Measurements from ENCODE around the gene PKD2L2.
"Not testable (repeated sequence)": the region's sequence is repeated elsewhere in the genome, so short reads cannot be mapped to it uniquely, and the experiment has no call there.

The PKD2L2 gene

DNA sequence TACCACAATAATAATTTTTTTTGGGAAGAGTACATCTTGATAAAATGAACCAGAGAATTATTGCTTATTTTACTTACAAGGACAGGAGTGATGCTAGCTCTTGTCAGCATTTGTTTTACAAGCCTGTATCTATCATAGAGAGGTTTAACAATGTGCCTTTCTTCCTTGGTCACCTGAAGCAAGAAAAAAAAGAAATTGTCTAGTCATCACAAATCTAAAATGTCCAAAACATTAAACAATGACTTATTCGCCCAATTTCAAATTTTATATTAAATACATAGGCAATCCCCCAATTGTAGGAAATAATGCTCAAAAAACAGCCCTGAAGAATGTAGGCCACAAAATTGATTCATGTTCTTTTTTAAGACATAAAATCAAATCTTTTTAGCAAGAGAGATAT, 56.6 kb downstream of the PKD2L2 start:
- Mint-ChIP-seq H3K27ac (no peak overlapping the region), H3K9me3 (no peaks in the 10 kb centered on the region), H3K27me3 (ENCODE audit: low read depth) (no peaks in the 10 kb centered on the region), H3K36me3 (ENCODE audit: low read depth) (peaks cover 87% of the 10 kb centered on the region), H3K4me3 (no peak overlapping the region), H3K4me1 (peaks cover 4% of the 10 kb centered on the region)
- TF ChIP-seq, protein P1, sequence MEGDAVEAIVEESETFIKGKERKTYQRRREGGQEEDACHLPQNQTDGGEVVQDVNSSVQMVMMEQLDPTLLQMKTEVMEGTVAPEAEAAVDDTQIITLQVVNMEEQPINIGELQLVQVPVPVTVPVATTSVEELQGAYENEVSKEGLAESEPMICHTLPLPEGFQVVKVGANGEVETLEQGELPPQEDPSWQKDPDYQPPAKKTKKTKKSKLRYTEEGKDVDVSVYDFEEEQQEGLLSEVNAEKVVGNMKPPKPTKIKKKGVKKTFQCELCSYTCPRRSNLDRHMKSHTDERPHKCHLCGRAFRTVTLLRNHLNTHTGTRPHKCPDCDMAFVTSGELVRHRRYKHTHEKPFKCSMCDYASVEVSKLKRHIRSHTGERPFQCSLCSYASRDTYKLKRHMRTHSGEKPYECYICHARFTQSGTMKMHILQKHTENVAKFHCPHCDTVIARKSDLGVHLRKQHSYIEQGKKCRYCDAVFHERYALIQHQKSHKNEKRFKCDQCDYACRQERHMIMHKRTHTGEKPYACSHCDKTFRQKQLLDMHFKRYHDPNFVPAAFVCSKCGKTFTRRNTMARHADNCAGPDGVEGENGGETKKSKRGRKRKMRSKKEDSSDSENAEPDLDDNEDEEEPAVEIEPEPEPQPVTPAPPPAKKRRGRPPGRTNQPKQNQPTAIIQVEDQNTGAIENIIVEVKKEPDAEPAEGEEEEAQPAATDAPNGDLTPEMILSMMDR (IDR thresholded peaks at IDR 0.05; ENCODE audit: unreplicated experiment in 3 of 3): no peak

DNA sequence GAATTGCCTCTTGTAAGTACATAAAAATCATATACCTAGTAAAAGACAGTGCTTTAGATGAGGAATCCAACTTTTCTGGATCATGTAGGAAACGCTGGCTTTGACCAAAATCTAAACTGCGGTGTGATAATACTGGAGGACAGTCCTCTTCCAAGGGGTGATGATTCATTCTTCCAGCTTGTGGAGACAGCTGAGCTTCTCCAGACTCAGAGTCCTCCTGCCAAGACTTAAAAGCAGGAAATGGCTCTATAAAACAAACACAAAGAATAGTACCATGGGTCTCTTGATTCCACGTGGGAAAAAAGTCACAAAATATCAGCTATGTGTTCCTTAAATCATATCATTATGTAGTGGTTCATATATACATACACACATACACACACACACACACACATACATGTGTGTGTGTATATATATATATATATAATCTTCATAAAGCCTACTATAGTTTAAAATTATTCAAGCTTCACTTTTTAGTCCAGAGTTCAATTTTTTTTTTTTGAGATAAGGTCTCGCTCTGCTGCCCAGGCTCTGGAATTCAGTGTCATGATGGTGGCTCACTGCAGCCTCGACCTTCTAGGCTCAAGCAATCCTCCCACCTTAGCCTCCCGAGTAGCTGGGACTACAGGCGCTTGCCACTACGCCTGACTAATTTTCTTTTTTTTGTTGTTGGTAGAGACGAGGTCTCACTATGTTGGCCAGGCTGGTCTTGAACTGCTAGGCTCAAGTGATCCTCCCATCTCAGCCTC, 65.0 kb downstream of the PKD2L2 start:
- no peaks in the 10 kb centered on the region for H3K9me3 Mint-ChIP-seq
- H3K4me1 Mint-ChIP-seq: no peaks in the 10 kb centered on the region
- H3K27me3 Mint-ChIP-seq (ENCODE audit: low read depth): no peaks in the 10 kb centered on the region
- peaks cover 49% of the 10 kb centered on the region for H3K36me3 Mint-ChIP-seq (ENCODE audit: low read depth)
- TF ChIP-seq, protein P1 (IDR thresholded peaks at IDR 0.05; ENCODE audit: unreplicated experiment in 3 of 3): no peak
- H3K27ac Mint-ChIP-seq: peak overlapping the region; percentile 77 to 87 (median 80)
- H3K4me3 Mint-ChIP-seq: no peak overlapping the region

DNA sequence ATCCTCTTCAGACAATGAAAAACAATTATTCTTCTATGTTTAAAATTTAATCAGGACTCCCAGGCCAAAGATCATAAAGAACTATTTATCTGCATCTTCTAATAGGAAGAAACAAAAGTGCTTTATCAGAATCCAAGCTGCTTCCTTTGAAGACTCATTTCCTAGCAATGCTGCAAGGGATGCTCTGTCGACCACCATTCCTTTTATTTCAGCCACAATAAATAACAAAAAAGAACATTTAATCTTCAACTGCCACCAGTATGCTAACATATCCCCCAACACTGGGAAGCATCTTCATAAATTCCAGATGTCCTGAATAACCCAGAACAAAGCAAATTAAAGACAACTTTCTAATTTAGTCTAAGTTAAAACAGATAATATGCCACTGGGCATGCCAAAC, 68.7 kb downstream of the PKD2L2 start:
- TF ChIP-seq, protein P1 (IDR thresholded peaks at IDR 0.05; ENCODE audit: unreplicated experiment in 3 of 3): no peak
- H3K4me1 Mint-ChIP-seq: no peaks in the 10 kb centered on the region
- H3K27ac Mint-ChIP-seq: no peak overlapping the region
- H3K27me3 Mint-ChIP-seq (ENCODE audit: low read depth): no peaks in the 10 kb centered on the region
- no peaks in the 10 kb centered on the region for H3K9me3 Mint-ChIP-seq
- H3K36me3 Mint-ChIP-seq (ENCODE audit: low read depth): peaks cover 38% of the 10 kb centered on the region
- no peak overlapping the region for H3K4me3 Mint-ChIP-seq

DNA sequence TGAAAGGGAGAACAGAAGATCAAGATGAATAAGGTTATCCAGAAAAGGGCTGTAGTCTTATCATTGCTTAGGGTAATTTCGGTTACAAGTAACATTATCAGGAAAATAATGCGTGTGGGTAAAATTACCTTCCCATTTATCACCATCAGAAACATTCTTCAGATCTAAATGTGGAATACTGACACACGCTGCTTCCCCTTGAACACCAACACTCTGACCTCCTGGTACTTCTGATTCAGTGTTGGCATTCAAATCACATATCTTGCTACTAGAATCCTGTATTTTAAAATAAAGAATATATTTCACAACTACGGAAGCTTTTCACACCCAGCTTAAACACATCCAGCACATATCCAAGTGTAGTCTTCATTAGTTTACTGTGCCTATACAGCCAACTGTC, 70.2 kb downstream of the PKD2L2 start:
- Mint-ChIP-seq H3K9me3 (no peaks in the 10 kb centered on the region), H3K36me3 (ENCODE audit: low read depth) (peaks cover 32% of the 10 kb centered on the region), H3K4me1 (no peaks in the 10 kb centered on the region), H3K4me3 (no peak overlapping the region), H3K27me3 (ENCODE audit: low read depth) (no peaks in the 10 kb centered on the region), H3K27ac (no peak overlapping the region)
- TF ChIP-seq, protein P1 (IDR thresholded peaks at IDR 0.05; ENCODE audit: unreplicated experiment in 3 of 3): no peak

DNA sequence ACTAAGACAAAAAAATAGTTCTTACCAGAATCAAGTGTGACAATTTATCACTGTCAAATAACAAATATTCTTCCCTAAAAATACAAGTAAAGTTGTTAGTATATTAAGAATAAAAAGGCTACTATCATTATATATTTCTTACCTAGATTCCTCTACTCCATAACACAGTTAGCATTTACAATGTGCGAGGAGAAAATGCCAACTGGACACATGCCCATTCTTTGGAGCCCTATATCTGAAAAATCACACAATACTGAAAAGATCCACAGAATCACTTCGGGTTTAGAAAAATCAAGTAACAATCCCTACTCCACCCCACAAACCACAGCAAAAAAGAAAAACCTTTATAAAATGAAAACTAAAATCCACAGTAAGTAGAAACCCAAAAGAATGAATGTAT, 70.9 kb downstream of the PKD2L2 start:
- Mint-ChIP-seq H3K4me3 (no peak overlapping the region), H3K27me3 (ENCODE audit: low read depth) (no peaks in the 10 kb centered on the region), H3K36me3 (ENCODE audit: low read depth) (peaks cover 33% of the 10 kb centered on the region), H3K4me1 (no peaks in the 10 kb centered on the region), H3K9me3 (no peaks in the 10 kb centered on the region), H3K27ac (peak overlapping the region in 1 of 3 experiments; percentile 75)
- TF ChIP-seq, protein P1 (IDR thresholded peaks at IDR 0.05; ENCODE audit: unreplicated experiment in 3 of 3): no peak

DNA sequence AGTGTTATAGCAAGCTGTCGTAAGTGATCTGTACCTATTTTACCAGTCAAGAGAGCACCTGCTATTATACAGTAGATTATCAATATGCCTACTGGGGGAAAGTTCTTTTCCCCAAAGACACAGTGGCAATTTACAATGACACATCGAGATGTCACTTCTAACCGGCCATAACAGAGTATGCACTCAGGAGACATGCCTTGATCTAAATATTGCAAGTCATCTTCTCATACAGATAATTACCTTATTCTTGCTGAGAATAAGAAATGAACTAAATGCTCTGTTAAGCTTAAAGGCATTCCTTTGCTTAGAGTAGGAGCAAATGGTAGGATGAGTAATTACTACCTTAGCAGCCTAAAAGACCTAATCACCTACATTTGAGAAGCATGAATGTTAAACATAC, 71.6 kb downstream of the PKD2L2 start:
- H3K27me3 Mint-ChIP-seq (ENCODE audit: low read depth): no peaks in the 10 kb centered on the region

DNA sequence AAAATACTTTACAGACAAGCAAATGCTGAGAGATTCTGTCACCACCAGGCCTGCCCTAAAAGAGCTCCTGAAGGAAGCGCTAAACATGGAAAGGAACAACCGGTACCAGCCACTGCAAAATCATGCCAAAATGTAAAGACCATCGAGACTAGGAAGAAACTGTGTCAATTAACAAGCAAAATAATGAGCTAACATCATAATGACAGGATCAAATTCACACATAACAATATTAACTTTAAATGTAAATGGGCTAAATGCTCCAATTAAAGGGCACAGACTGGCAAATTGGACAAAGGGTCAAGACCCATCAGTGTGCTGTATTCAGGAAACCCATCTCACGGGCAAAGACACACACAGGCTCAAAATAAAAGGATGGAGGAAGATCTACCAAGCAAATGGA, 81.1 kb downstream of the PKD2L2 start:
- not testable (repeated sequence) for H3K4me3 Mint-ChIP-seq; H3K4me1 Mint-ChIP-seq; H3K27ac Mint-ChIP-seq; H3K27me3 Mint-ChIP-seq (ENCODE audit: low read depth)
- H3K36me3 Mint-ChIP-seq (ENCODE audit: low read depth): peaks cover 65% of the 10 kb centered on the region
- H3K9me3 Mint-ChIP-seq: peaks cover 21% of the 10 kb centered on the region

More for the DNA sequence above, 71.6 kb downstream of the PKD2L2 start:
- no peaks in the 10 kb centered on the region for H3K4me1 Mint-ChIP-seq
- TF ChIP-seq, protein P1 (IDR thresholded peaks at IDR 0.05; ENCODE audit: unreplicated experiment in 3 of 3): no peak
- H3K36me3 Mint-ChIP-seq (ENCODE audit: low read depth): peaks cover 39% of the 10 kb centered on the region
- H3K27ac Mint-ChIP-seq: peak overlapping the region in 1 of 3 experiments; percentile 10
- H3K9me3 Mint-ChIP-seq: no peaks in the 10 kb centered on the region
- H3K4me3 Mint-ChIP-seq: no peak overlapping the region

Measured in nephron (organoid).